Effector memory CD4-positive, alpha-beta T cell (primary cell): ENCODE results near the gene EFHC1.

Experiments
- DNase-seq, 3 donors: peaks; one replicate each; pipeline ENCODE4 v3.0.0-alpha.2; 2020
- H3K27ac ChIP-seq: 2 replicates; pipeline ENCODE4 v1.7.0; 2013; ENCODE audit warnings: mild to moderate bottlenecking, low read length, moderate library complexity; ENCODE audit not compliant: insufficient read depth, poor library complexity, severe bottlenecking
- H3K27me3 ChIP-seq: replicated peaks from 2 replicates; pipeline ENCODE4 v1.7.0; 2013; ENCODE audit warnings: mild to moderate bottlenecking, low read length; ENCODE audit not compliant: insufficient read depth, control insufficient read depth, poor library complexity, severe bottlenecking
- H3K36me3 ChIP-seq: 2 replicates; pipeline ENCODE4 v1.7.0; 2013; ENCODE audit warnings: mild to moderate bottlenecking, low read length, moderate library complexity; ENCODE audit not compliant: control insufficient read depth, insufficient read depth
- H3K4me1 ChIP-seq: 2 replicates; pipeline ENCODE4 v1.7.0; 2013; ENCODE audit warnings: low read length, mild to moderate bottlenecking; ENCODE audit not compliant: control insufficient read depth, insufficient read depth, poor library complexity, severe bottlenecking
- H3K4me3 ChIP-seq: 2 replicates; pipeline ENCODE4 v1.7.0; 2013; ENCODE audit warnings: low read length, low read depth, mild to moderate bottlenecking; ENCODE audit not compliant: insufficient read depth, poor library complexity, severe bottlenecking
- H3K9me3 ChIP-seq: 2 replicates; pipeline ENCODE4 v1.7.0; 2013; ENCODE audit warnings: mild to moderate bottlenecking, low read length, moderate library complexity; ENCODE audit not compliant: control insufficient read depth

The EFHC1 gene

GRCh38 chr6:52541135-52541534, 121.0 kb downstream of the EFHC1 start:
- H3K27ac ChIP-seq: no peak overlapping the region
- H3K36me3 ChIP-seq: no peaks in the 10 kb centered on the region
- DNase-seq: no peak
- H3K4me1 ChIP-seq: peaks cover 13% of the 10 kb centered on the region
- no peaks in the 10 kb centered on the region for H3K27me3 ChIP-seq
- H3K9me3 ChIP-seq: no peaks in the 10 kb centered on the region
- no peak overlapping the region for H3K4me3 ChIP-seq

DNA sequence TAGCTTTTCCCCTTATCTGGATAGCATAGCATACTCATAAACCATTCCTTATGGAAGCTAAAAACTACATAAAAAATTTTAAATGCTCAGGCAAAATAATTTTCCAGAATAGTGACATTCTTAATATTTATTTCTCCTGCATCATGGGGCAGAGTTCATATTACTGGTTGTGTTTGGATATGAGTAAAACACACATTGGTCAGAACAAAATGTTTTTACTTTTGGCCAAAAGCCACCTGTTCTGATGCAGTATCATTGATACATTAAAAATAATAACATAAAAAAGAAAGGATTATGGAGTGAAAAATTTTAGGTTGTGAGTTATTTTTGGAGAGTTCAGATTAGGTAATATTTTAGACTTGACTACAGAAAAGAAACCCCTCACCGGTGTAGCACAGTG, 123.1 kb downstream of the EFHC1 start:
- H3K4me1 ChIP-seq: peaks cover 2% of the 10 kb centered on the region
- no peak overlapping the region for H3K4me3 ChIP-seq
- H3K36me3 ChIP-seq: no peaks in the 10 kb centered on the region
- no peaks in the 10 kb centered on the region for H3K27me3 ChIP-seq
- no peaks in the 10 kb centered on the region for H3K9me3 ChIP-seq
- H3K27ac ChIP-seq: no peak overlapping the region
- no peak for DNase-seq

DNA sequence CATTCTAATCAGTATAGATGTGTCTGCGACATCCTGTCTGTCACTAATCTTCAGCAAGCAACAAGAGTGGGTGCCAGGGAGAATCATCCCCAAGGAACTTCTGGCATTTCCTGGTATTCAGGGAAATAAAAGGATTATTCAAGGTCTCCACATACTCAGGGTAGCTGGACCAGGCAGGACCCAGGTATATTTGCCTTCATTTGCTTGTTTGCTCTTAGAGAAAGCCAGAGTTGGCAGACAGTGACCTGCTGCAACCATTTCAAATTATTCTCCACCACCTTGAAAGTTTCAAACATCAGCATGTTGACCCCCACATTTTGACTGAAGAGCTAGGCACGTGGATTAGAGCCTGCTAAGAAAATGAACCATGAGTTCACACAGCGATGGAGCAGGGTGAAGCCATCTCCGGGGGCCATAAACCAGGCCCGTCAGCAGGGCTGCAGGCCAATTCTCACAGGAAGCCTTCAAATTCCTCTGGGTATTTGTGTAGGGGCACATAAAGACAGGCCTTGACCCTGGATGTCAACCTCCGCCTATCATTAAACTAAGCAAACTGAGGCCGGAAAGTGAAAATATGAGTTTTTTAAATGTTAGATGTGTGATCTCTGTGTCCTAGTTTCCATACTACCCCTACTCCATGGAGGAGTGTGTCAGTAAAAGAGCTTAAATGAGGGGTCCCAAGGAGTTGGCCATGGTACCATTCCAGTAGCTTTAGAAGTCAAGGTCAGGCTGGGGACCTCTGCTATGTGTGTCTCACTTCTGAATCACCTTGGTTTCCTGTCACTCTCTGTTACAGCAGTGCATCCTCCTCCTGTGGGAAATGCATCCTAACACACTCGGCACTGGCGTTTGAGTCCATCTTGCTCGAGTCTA, 123.8 kb downstream of the EFHC1 start:
- DNase-seq: no peak
- no peaks in the 10 kb centered on the region for H3K4me1 ChIP-seq
- no peak overlapping the region for H3K4me3 ChIP-seq
- H3K9me3 ChIP-seq: no peaks in the 10 kb centered on the region
- no peak overlapping the region for H3K27ac ChIP-seq
- H3K27me3 ChIP-seq: no peaks in the 10 kb centered on the region
- H3K36me3 ChIP-seq: no peaks in the 10 kb centered on the region

- no peak overlapping the region for H3K27ac ChIP-seq
- H3K4me1 ChIP-seq: no peaks in the 10 kb centered on the region
Measured at GRCh38 chr6:52544602-52545405, 124.7 kb downstream of the EFHC1 start.

GRCh38 chr6:52545406-52546119, 125.4 kb downstream of the EFHC1 start:
- no peak for DNase-seq
- H3K4me1 ChIP-seq: no peaks in the 10 kb centered on the region
- H3K27ac ChIP-seq: no peak overlapping the region

More at GRCh38 chr6:52544602-52545405, 124.7 kb downstream of the EFHC1 start:
- Histone ChIP-seq H3K36me3 (no peaks in the 10 kb centered on the region), H3K4me3 (no peak overlapping the region), H3K9me3 (no peaks in the 10 kb centered on the region), H3K27me3 (no peaks in the 10 kb centered on the region)
- DNase-seq: no peak

GRCh38 chr6:52546192-52546591, 126.0 kb downstream of the EFHC1 start:
- no peaks in the 10 kb centered on the region for H3K9me3 ChIP-seq
- no peaks in the 10 kb centered on the region for H3K27me3 ChIP-seq
- H3K27ac ChIP-seq: no peak overlapping the region
- DNase-seq: no peak
- H3K4me3 ChIP-seq: no peak overlapping the region
- no peaks in the 10 kb centered on the region for H3K4me1 ChIP-seq
- H3K36me3 ChIP-seq: no peaks in the 10 kb centered on the region

More at GRCh38 chr6:52545406-52546119, 125.4 kb downstream of the EFHC1 start:
- Histone ChIP-seq H3K4me3 (no peak overlapping the region), H3K27me3 (no peaks in the 10 kb centered on the region), H3K9me3 (no peaks in the 10 kb centered on the region), H3K36me3 (no peaks in the 10 kb centered on the region)

- Histone ChIP-seq H3K36me3 (no peaks in the 10 kb centered on the region), H3K4me1 (no peaks in the 10 kb centered on the region)
Measured at GRCh38 chr6:52546678-52547077, 126.5 kb downstream of the EFHC1 start.

DNA sequence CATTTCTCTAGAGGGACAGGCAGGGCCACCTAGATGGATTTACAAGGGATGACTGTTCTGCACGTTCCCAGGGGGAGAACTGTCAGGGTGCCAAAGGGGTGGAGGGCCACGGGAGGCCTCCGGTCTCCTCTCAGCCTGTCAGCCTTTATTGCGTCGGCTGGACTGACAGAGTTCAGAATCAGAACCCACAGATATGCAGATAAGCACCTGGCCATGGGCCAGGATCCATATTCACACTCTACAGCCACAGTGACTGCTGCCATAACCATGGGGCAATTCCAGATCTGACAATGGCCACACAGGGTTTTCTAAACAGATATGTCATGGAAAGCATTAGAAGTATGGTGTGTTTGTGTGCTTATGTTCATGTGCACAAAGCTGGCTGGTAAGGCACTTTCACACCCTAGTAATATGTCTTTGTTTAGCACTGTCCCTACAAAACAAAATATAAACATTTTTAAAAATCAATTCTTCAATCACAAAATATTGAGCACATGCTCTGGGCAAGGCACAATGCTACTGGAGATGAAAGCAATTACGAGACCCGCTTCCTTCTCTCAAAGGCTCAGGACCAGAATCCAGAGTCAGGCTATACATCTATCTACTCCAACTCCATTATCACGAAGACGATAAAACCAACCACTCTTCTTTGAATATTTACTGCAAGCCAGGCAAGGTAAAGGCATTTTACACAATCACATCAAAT, 127.7 kb downstream of the EFHC1 start:
- Histone ChIP-seq H3K9me3 (no peaks in the 10 kb centered on the region), H3K4me3 (no peak overlapping the region), H3K4me1 (no peaks in the 10 kb centered on the region), H3K27ac (no peak overlapping the region), H3K27me3 (no peaks in the 10 kb centered on the region), H3K36me3 (no peaks in the 10 kb centered on the region)
- no peak for DNase-seq

More at GRCh38 chr6:52546678-52547077, 126.5 kb downstream of the EFHC1 start:
- no peaks in the 10 kb centered on the region for H3K9me3 ChIP-seq
- DNase-seq: no peak
- no peaks in the 10 kb centered on the region for H3K27me3 ChIP-seq
- no peak overlapping the region for H3K4me3 ChIP-seq
- H3K27ac ChIP-seq: no peak overlapping the region

DNA sequence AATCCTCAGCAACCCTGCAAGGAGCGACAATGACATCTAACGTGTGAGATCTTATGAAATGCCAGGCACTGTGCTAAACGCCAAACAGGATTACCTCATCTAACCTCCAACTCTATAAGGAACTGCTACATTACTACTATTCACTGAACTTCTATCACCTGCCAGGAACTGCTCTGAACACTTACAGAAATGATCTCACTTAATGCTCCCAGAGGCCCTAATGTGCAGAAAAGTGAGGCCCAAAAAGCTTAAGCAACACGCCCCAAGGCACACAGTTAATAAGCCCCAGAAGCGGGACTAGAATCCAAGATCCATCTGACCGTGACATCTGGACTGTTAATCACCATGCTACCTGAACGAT, 128.2 kb downstream of the EFHC1 start:
- Histone ChIP-seq H3K4me1 (no peaks in the 10 kb centered on the region), H3K27me3 (no peaks in the 10 kb centered on the region), H3K27ac (no peak overlapping the region), H3K4me3 (no peak overlapping the region), H3K36me3 (no peaks in the 10 kb centered on the region), H3K9me3 (no peaks in the 10 kb centered on the region)
- no peak for DNase-seq
